ENCODE measurements around the gene IPPK. TPM values are rescaled to one million over a fixed set of nuclear protein-coding genes. Genes with fewer than 3 reads are reported as not detected.

The IPPK gene
- total and polyA plus RNA-seq, 11 donors = 4.2 to 11.0 (median 8.6) TPM

DNA sequence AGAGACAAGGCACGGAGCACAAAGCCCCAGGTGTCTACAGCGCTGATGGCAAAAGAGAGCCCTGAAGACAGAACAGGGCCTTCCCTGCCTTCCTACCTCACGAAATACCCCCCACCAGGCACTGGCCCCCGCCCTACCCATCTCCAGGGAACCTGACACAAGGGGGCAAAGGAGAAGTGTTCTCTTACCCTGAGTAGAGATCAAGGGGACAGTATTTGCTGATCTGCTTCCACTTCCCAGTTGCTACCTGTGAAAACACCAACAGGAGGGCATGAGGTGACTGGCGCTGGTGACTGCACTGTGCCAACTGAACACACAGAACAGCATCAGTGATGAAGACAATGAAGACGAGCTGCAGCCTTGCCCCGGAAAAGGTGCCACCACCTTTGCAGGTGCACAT lies 27.4 kb downstream of the IPPK start:
- no peak overlapping the region for H3K4me3 ChIP-seq
- no peaks in the 10 kb centered on the region for H3K4me1 ChIP-seq
- no peak overlapping the region for H3K27ac ChIP-seq
- no peaks in the 10 kb centered on the region for H3K27me3 ChIP-seq
- H3K36me3 ChIP-seq = peaks cover 3 to 100% (median 95%) of the 10 kb centered on the region in 9 donors
- TF ChIP-seq POLR2A (IDR thresholded peaks at IDR 0.05) = no peak
- TF ChIP-seq, protein P1, sequence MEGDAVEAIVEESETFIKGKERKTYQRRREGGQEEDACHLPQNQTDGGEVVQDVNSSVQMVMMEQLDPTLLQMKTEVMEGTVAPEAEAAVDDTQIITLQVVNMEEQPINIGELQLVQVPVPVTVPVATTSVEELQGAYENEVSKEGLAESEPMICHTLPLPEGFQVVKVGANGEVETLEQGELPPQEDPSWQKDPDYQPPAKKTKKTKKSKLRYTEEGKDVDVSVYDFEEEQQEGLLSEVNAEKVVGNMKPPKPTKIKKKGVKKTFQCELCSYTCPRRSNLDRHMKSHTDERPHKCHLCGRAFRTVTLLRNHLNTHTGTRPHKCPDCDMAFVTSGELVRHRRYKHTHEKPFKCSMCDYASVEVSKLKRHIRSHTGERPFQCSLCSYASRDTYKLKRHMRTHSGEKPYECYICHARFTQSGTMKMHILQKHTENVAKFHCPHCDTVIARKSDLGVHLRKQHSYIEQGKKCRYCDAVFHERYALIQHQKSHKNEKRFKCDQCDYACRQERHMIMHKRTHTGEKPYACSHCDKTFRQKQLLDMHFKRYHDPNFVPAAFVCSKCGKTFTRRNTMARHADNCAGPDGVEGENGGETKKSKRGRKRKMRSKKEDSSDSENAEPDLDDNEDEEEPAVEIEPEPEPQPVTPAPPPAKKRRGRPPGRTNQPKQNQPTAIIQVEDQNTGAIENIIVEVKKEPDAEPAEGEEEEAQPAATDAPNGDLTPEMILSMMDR (IDR thresholded peaks at IDR 0.05) = no peak
- no peak for DNase-seq
- intact Hi-C loops (cut with DNase I) = no loop called here
- no peak for ATAC-seq
- peaks cover 0 to 12% (median 0%) of the 10 kb centered on the region in 12 donors for H3K9me3 ChIP-seq
- WGBS, 4 donors = 95 to 98% (median 96%) methylated on average over 7 of the region's 7 CpGs

DNA sequence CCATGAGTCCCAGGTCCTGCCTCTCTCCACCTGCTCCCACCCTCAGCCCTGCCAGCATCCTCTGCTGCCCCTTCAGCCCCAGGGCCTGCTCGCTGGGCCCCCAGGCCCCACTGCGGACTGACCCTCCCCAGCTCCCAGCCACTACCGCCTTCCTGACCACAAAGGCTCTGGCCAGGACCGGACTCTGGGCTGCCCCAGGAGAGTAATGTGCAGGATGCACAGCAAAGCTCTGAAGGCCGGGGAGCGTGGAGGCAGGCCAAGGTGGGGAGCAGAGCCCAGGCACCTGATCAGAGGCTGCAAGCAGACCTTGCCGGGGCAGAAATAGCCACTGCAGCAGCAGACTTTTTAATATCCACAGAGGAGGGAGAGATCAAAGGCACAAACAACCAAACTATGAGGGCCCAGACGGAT lies 27.9 kb downstream of the IPPK start:
- 88 to 93% (median 90%) methylated on average over 7 to 8 of the region's 8 CpGs for WGBS, 4 donors
- intact Hi-C loops (cut with DNase I) = no loop called here

DNA sequence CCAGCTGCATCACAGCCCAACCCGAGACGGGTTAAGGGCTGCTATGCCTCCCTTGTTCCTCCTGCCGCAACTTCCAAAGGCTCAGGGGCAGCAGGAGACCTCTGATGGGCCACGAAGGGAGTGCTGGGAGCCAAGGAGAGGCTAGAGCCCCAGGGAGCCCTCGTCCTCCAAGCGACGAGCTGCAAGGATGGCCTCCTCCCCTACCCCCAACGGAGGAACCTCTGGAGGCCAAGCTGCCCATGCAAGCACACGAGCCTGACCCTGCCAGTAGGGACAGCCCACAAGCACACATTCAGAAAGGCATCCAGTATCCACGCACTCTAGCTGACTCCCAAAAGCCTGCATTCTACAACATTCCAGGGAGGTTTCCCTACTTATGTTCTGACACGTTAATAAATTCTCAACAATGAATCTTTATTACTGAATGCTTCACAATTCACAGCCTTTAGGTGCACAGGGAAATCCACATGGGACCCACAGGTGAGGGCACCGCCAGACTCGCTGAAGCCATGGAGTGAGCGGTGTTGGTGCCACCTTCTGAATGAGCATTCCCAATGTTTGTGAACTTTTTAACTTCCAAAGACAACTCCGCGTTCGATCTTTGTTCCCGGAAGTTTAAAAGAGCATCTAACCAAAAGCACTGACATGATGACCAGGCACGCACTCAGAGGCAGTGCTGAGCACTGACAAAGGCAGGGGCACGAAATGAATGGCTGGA lies 28.7 kb downstream of the IPPK start:
- Histone ChIP-seq H3K4me1 (no peaks in the 10 kb centered on the region), H3K27ac (no peak overlapping the region), H3K4me3 (no peak overlapping the region), H3K9me3 (peaks cover 0 to 12% (median 0%) of the 10 kb centered on the region in 12 donors), H3K27me3 (no peaks in the 10 kb centered on the region), H3K36me3 (peaks cover 3 to 100% (median 95%) of the 10 kb centered on the region in 9 donors)
- DNase-seq (no peak), ATAC-seq (no peak)
- intact Hi-C loops (cut with DNase I) = no loop called here
- TF ChIP-seq, protein P1 (IDR thresholded peaks at IDR 0.05) = no peak
- no peak for TF ChIP-seq POLR2A (IDR thresholded peaks at IDR 0.05)
- 88 to 94% (median 91%) methylated on average over 20 of the region's 20 CpGs for WGBS, 4 donors

More for the DNA sequence above, 27.9 kb downstream of the IPPK start:
- peaks cover 0 to 12% (median 0%) of the 10 kb centered on the region in 12 donors for H3K9me3 ChIP-seq
- no peaks in the 10 kb centered on the region for H3K4me1 ChIP-seq
- no peak for ATAC-seq
- TF ChIP-seq, protein P1 (IDR thresholded peaks at IDR 0.05) = no peak
- no peak for TF ChIP-seq POLR2A (IDR thresholded peaks at IDR 0.05)
- no peak overlapping the region for H3K27ac ChIP-seq
- no peak for DNase-seq
- no peak overlapping the region for H3K4me3 ChIP-seq
- H3K27me3 ChIP-seq = no peaks in the 10 kb centered on the region
- peaks cover 3 to 100% (median 95%) of the 10 kb centered on the region in 9 donors for H3K36me3 ChIP-seq

DNA sequence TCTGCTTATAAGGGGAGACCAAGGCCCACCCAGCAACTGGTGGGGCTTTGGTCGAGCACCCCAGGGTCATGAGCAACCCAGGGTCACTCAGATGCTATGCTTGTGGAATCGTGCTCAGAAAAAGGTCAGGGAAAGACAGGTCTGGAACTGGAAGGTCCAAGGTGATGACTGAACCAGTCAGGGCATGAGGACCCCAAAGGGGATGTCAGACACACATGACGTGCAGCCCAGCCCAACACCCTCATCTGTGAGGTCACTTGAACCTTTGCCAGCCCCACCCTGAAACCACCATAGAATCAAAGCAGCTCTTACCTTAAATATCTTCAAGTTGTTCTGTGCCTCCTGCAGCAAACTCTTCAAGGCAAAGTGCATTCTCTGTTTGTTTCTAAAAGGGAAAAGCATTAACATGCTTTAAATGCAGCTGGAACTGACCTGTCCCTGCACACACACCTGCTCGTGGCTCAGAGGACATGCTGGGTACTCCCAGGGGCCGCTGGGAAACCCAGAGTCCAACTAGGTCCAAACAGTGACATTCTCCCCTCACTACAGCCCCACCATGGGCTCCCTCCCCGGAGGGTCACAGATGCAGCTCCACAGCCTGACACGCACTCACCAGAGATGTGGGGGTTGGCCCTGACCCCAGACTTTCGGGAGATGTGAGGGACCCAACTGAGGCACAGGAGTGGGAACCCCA lies 29.4 kb downstream of the IPPK start:
- TF ChIP-seq, protein P1 (IDR thresholded peaks at IDR 0.05) = no peak
- TF ChIP-seq POLR2A (IDR thresholded peaks at IDR 0.05) = no peak
- 79 to 93% (median 93%) methylated on average over 5 to 8 of the region's 8 CpGs for WGBS, 4 donors
- no peak overlapping the region for H3K27ac ChIP-seq
- intact Hi-C loops (cut with DNase I) = no loop called here
- H3K4me3 ChIP-seq = no peak overlapping the region
- peaks cover 0 to 5% (median 0%) of the 10 kb centered on the region in 12 donors for H3K9me3 ChIP-seq
- peak in 1 of 4 donors; percentile 31 for ATAC-seq
- no peak for DNase-seq
- peaks cover 3 to 100% (median 95%) of the 10 kb centered on the region in 9 donors for H3K36me3 ChIP-seq
- no peaks in the 10 kb centered on the region for H3K4me1 ChIP-seq
- H3K27me3 ChIP-seq = no peaks in the 10 kb centered on the region

Data from heart left ventricle (tissue), 16 donors.